Islet of Langerhans (tissue), 1 donor: Measurements from ENCODE around the gene PRSS53.
A peak's percentile ranks its signal among the peaks of the same experiment; 100 is the strongest.
"Not testable (repeated sequence)": the region's sequence is repeated elsewhere in the genome, so short reads cannot be mapped to it uniquely, and the experiment has no call there.

ENCODE experiments used
- FAIRE-seq: peaks from one replicate; lab custom pipeline; 2011; peaks lifted over from hg19 to GRCh38; lab: Jason Lieb, UNC

Gene PRSS53

GRCh38 chr16:31117384-31118222, 28.9 kb upstream of the PRSS53 start, which contains the start of gene KAT8:
Gene KAT8, plus strand, starts transcription at chr16:31117664. Its CDS starts 18 bp downstream, at chr16:31117682.
- peak; percentile 13 for FAIRE-seq

GRCh38 chr16:31114468-31114867, 25.7 kb upstream of the PRSS53 start:
- no peak for FAIRE-seq

- no peak for FAIRE-seq
Observed at GRCh38 chr16:31113121-31114120, 24.7 kb upstream of the PRSS53 start.

GRCh38 chr16:31112711-31113110, 24.0 kb upstream of the PRSS53 start:
- FAIRE-seq, result no peak

- FAIRE-seq, result no peak
Observed at GRCh38 chr16:31111881-31112466, 23.2 kb upstream of the PRSS53 start.

- no peak for FAIRE-seq
Observed at GRCh38 chr16:31110106-31111034, 21.6 kb upstream of the PRSS53 start.

GRCh38 chr16:31109622-31110021, 20.9 kb upstream of the PRSS53 start:
- FAIRE-seq, result no peak

GRCh38 chr16:31108794-31109558, 20.2 kb upstream of the PRSS53 start:
- FAIRE-seq, result no peak

GRCh38 chr16:31108035-31108793, 19.5 kb upstream of the PRSS53 start, which contains the start of gene BCKDK:
Gene BCKDK, plus strand, starts transcription at chr16:31108386. Its CDS starts 838 bp downstream, at chr16:31109224.
- no peak for FAIRE-seq

- no peak for FAIRE-seq
Observed at GRCh38 chr16:31107465-31107867, 18.7 kb upstream of the PRSS53 start.

- no peak for FAIRE-seq
Observed at GRCh38 chr16:31106509-31107464, 18.0 kb upstream of the PRSS53 start.

GRCh38 chr16:31105677-31106213, 17.0 kb upstream of the PRSS53 start:
- no peak for FAIRE-seq

GRCh38 chr16:31100876-31101641, 12.3 kb upstream of the PRSS53 start:
- not testable (repeated sequence) for FAIRE-seq

- no peak for FAIRE-seq
Observed at GRCh38 chr16:31099860-31100638, 11.3 kb upstream of the PRSS53 start.

- FAIRE-seq, result no peak
Observed at GRCh38 chr16:31094424-31095120, 5.8 kb upstream of the PRSS53 start, which contains the start of gene VKORC1. Gene VKORC1, minus strand, starts transcription at chr16:31094797. Its CDS starts 68 bp downstream, at chr16:31094729.

GRCh38 chr16:31094088-31094423, 5.3 kb upstream of the PRSS53 start:
- FAIRE-seq, result no peak
